HG03066 (cell line): Measurements from ENCODE around the gene RNF38.
"Not testable (repeated sequence)": the region's sequence is repeated elsewhere in the genome, so short reads cannot be mapped to it uniquely, and the experiment has no call there.

Source experiments
- ATAC-seq: cut with Tn5 transposase; IDR thresholded peaks from one replicate; pipeline ENCODE4 v1.9.1; 2021; ENCODE audit warnings: low read depth; ENCODE audit not compliant: unreplicated experiment

RNF38 gene

GRCh38 chr9:36298566-36298965 is 101.5 kb downstream of the RNF38 start:
- no peak for ATAC-seq

GRCh38 chr9:36297798-36298197 is 102.3 kb downstream of the RNF38 start:
- ATAC-seq: no peak

GRCh38 chr9:36294996-36295395 is 105.1 kb downstream of the RNF38 start:
- not testable (repeated sequence) for ATAC-seq

- no peak for ATAC-seq
Measured at GRCh38 chr9:36293918-36294317, 106.2 kb downstream of the RNF38 start.

GRCh38 chr9:36293171-36293570 is 106.9 kb downstream of the RNF38 start:
- ATAC-seq: no peak

GRCh38 chr9:36292641-36293040 is 107.4 kb downstream of the RNF38 start:
- ATAC-seq: no peak

- ATAC-seq: no peak
Measured at GRCh38 chr9:36290996-36291395, 109.1 kb downstream of the RNF38 start.

- ATAC-seq: no peak
Measured at GRCh38 chr9:36289836-36290435, 110.1 kb downstream of the RNF38 start.

GRCh38 chr9:36288070-36288469 is 112.0 kb downstream of the RNF38 start:
- no peak for ATAC-seq
